ENCODE data around the gene CDKN2A. TPM values are rescaled to one million over a fixed set of nuclear protein-coding genes. Genes with fewer than 3 reads are reported as not detected.

The CDKN2A gene
- total and polyA plus RNA-seq, 4 donors: 0.23 to 0.76 (median 0.43) TPM

DNA sequence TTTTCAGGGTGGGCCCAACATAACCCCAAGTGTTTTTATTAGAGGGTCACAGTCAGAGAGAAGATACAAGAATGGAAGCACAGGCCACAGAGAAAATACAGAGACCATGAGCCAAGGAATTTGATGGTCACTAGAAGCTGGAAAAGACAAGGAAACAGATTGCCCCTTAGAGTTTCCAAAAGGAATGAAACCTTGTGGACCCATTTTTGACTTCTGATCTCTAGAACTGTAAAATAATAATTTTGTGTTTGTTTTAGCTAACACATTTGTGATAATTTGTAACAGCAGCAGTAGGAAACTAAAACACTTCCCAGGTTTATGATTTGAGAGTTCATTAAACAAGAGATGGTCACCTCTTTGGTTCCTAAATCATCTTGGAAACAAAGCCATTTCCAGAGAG, 21.8 kb downstream of the CDKN2A start:
- Histone ChIP-seq H3K4me1 (ENCODE audit: control insufficient read depth in 4 of 4, insufficient read depth in 4 of 4, low read length in 3 of 4) (peaks cover 7 to 20% (median 15%) of the 10 kb centered on the region in 4 donors), H3K36me3 (ENCODE audit: control insufficient read depth in 4 of 4, insufficient read depth in 3 of 4, low read depth in 1 of 4, low read length in 3 of 4) (no peaks in the 10 kb centered on the region), H3K27ac (ENCODE audit: low read depth in 1 of 2, low read length in 2 of 2) (no peak overlapping the region), H3K27me3 (ENCODE audit: control insufficient read depth in 4 of 4, insufficient read depth in 4 of 4, low read length in 3 of 4) (peaks cover 3 to 51% (median 26%) of the 10 kb centered on the region in 4 donors), H3K9ac (ENCODE audit: low read depth in 1 of 2, low read length in 2 of 2) (no peak overlapping the region), H3K9me3 (ENCODE audit: control insufficient read depth in 4 of 4, low read length in 3 of 4) (peaks cover 0 to 18% (median 1%) of the 10 kb centered on the region in 4 donors), H3K4me3 (ENCODE audit: low read depth in 1 of 3, low read length in 3 of 3) (no peak overlapping the region)
- no peak for DNase-seq (ENCODE audit: low spot score)
- no peak for TF ChIP-seq GABPA (IDR thresholded peaks at IDR 0.05 in 1 of 2, conservative IDR thresholded peaks at IDR 0.05 in 1 of 2)
- TF ChIP-seq YY1 (IDR thresholded peaks at IDR 0.05): no peak
- TF ChIP-seq, protein P1, sequence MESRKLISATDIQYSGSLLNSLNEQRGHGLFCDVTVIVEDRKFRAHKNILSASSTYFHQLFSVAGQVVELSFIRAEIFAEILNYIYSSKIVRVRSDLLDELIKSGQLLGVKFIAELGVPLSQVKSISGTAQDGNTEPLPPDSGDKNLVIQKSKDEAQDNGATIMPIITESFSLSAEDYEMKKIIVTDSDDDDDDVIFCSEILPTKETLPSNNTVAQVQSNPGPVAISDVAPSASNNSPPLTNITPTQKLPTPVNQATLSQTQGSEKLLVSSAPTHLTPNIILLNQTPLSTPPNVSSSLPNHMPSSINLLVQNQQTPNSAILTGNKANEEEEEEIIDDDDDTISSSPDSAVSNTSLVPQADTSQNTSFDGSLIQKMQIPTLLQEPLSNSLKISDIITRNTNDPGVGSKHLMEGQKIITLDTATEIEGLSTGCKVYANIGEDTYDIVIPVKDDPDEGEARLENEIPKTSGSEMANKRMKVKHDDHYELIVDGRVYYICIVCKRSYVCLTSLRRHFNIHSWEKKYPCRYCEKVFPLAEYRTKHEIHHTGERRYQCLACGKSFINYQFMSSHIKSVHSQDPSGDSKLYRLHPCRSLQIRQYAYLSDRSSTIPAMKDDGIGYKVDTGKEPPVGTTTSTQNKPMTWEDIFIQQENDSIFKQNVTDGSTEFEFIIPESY (IDR thresholded peaks at IDR 0.05): no peak
- no peak for TF ChIP-seq NR2F2 (IDR thresholded peaks at IDR 0.05)
- TF ChIP-seq, protein P2, sequence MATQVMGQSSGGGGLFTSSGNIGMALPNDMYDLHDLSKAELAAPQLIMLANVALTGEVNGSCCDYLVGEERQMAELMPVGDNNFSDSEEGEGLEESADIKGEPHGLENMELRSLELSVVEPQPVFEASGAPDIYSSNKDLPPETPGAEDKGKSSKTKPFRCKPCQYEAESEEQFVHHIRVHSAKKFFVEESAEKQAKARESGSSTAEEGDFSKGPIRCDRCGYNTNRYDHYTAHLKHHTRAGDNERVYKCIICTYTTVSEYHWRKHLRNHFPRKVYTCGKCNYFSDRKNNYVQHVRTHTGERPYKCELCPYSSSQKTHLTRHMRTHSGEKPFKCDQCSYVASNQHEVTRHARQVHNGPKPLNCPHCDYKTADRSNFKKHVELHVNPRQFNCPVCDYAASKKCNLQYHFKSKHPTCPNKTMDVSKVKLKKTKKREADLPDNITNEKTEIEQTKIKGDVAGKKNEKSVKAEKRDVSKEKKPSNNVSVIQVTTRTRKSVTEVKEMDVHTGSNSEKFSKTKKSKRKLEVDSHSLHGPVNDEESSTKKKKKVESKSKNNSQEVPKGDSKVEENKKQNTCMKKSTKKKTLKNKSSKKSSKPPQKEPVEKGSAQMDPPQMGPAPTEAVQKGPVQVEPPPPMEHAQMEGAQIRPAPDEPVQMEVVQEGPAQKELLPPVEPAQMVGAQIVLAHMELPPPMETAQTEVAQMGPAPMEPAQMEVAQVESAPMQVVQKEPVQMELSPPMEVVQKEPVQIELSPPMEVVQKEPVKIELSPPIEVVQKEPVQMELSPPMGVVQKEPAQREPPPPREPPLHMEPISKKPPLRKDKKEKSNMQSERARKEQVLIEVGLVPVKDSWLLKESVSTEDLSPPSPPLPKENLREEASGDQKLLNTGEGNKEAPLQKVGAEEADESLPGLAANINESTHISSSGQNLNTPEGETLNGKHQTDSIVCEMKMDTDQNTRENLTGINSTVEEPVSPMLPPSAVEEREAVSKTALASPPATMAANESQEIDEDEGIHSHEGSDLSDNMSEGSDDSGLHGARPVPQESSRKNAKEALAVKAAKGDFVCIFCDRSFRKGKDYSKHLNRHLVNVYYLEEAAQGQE (IDR thresholded peaks at IDR 0.05): no peak

DNA sequence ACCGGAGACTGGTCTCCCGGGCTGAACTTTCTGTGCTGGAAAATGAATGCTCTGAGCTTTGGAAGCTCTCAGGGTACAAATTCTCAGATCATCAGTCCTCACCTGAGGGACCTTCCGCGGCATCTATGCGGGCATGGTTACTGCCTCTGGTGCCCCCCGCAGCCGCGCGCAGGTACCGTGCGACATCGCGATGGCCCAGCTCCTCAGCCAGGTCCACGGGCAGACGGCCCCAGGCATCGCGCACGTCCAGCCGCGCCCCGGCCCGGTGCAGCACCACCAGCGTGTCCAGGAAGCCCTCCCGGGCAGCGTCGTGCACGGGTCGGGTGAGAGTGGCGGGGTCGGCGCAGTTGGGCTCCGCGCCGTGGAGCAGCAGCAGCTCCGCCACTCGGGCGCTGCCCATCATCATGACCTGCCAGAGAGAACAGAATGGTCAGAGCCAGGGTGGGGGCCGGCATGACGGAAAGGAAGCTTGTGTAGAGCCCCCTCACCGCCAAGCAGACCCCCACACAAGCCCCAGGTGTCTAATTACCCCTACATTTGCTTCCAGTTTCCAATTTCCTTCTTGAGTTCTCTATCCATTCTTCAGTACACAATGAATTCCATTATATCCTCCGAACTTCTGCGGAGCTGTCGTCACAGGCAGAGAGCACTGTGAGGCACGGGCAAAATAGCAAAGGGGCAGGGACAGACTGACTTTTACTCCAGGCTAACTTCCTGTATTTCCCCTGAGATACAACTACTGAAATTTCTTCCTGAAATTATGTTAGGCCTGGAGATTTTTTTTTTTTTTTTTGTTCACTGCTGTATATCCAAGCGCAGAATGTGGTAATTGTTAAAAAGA, 23.2 kb downstream of the CDKN2A start:
- H3K27me3 ChIP-seq (ENCODE audit: control insufficient read depth in 4 of 4, insufficient read depth in 4 of 4, low read length in 3 of 4): peaks cover 3 to 51% (median 25%) of the 10 kb centered on the region in 4 donors
- H3K9ac ChIP-seq (ENCODE audit: low read depth in 1 of 2, low read length in 2 of 2): no peak overlapping the region
- no peak overlapping the region for H3K4me3 ChIP-seq (ENCODE audit: low read depth in 1 of 3, low read length in 3 of 3)
- H3K9me3 ChIP-seq (ENCODE audit: control insufficient read depth in 4 of 4, low read length in 3 of 4): peaks cover 0 to 18% (median 1%) of the 10 kb centered on the region in 4 donors
- H3K27ac ChIP-seq (ENCODE audit: low read depth in 1 of 2, low read length in 2 of 2): no peak overlapping the region
- no peak for DNase-seq (ENCODE audit: low spot score)
- H3K36me3 ChIP-seq (ENCODE audit: control insufficient read depth in 4 of 4, insufficient read depth in 3 of 4, low read depth in 1 of 4, low read length in 3 of 4): no peaks in the 10 kb centered on the region
- 11% methylated on average over 45 of the region's 45 CpGs for WGBS
- peaks cover 7 to 20% (median 15%) of the 10 kb centered on the region in 4 donors for H3K4me1 ChIP-seq (ENCODE audit: control insufficient read depth in 4 of 4, insufficient read depth in 4 of 4, low read length in 3 of 4)
- TF ChIP-seq, protein P1 (IDR thresholded peaks at IDR 0.05): no peak
- TF ChIP-seq NR2F2 (IDR thresholded peaks at IDR 0.05): no peak
- no peak for TF ChIP-seq RXRA (IDR thresholded peaks at IDR 0.05)
- TF ChIP-seq, protein P3, sequence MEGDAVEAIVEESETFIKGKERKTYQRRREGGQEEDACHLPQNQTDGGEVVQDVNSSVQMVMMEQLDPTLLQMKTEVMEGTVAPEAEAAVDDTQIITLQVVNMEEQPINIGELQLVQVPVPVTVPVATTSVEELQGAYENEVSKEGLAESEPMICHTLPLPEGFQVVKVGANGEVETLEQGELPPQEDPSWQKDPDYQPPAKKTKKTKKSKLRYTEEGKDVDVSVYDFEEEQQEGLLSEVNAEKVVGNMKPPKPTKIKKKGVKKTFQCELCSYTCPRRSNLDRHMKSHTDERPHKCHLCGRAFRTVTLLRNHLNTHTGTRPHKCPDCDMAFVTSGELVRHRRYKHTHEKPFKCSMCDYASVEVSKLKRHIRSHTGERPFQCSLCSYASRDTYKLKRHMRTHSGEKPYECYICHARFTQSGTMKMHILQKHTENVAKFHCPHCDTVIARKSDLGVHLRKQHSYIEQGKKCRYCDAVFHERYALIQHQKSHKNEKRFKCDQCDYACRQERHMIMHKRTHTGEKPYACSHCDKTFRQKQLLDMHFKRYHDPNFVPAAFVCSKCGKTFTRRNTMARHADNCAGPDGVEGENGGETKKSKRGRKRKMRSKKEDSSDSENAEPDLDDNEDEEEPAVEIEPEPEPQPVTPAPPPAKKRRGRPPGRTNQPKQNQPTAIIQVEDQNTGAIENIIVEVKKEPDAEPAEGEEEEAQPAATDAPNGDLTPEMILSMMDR (IDR thresholded peaks at IDR 0.05; ENCODE audit: low read depth, low read length, missing input control): no peak
- TF ChIP-seq, protein P4, sequence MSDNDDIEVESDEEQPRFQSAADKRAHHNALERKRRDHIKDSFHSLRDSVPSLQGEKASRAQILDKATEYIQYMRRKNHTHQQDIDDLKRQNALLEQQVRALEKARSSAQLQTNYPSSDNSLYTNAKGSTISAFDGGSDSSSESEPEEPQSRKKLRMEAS (IDR thresholded peaks at IDR 0.05): no peak
- no peak for TF ChIP-seq GABPA (IDR thresholded peaks at IDR 0.05 in 1 of 2, conservative IDR thresholded peaks at IDR 0.05 in 1 of 2)
- no peak for TF ChIP-seq FOXA1 (IDR thresholded peaks at IDR 0.05)
- no peak for TF ChIP-seq JUND (IDR thresholded peaks at IDR 0.05)
- TF ChIP-seq YY1 (IDR thresholded peaks at IDR 0.05): no peak
- TF ChIP-seq, protein P5, sequence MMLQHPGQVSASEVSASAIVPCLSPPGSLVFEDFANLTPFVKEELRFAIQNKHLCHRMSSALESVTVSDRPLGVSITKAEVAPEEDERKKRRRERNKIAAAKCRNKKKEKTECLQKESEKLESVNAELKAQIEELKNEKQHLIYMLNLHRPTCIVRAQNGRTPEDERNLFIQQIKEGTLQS (IDR thresholded peaks at IDR 0.05): no peak
- no peak for TF ChIP-seq RAD21 (IDR thresholded peaks at IDR 0.05)
- TF ChIP-seq HNF4A (conservative IDR thresholded peaks at IDR 0.05): no peak
- no peak for TF ChIP-seq SP1 (IDR thresholded peaks at IDR 0.05)
- TF ChIP-seq EGR1 (IDR thresholded peaks at IDR 0.05; ENCODE audit: low read depth in 2 of 2): no peak
- TF ChIP-seq, protein P2 (IDR thresholded peaks at IDR 0.05): no peak
- TF ChIP-seq FOXA2 (IDR thresholded peaks at IDR 0.05): no peak
